22Rv1 (cell line): ENCODE measurements around the gene AUTS2.

Experiments
- H3K27ac ChIP-seq: fragments of 450-650 bp; 2 replicates; pipeline ENCODE4 v1.5.1; 2017
- ZFX ChIP-seq: fragments of 450-650 bp; IDR thresholded peaks from 2 replicates; pipeline ENCODE4 v1.6.1; 2017; ENCODE audit warnings: antibody characterized with exemption, borderline replicate concordance
- TF ChIP-seq, protein P1 (sequence below): fragments of 450-650 bp; IDR thresholded peaks from 2 replicates; pipeline ENCODE4 v1.5.1; 2017; ENCODE audit warnings: mild to moderate bottlenecking

AUTS2 gene

GRCh38 chr7:70619659-70620058 lies 1021.4 kb downstream of the AUTS2 start:
- TF ChIP-seq, protein P1, sequence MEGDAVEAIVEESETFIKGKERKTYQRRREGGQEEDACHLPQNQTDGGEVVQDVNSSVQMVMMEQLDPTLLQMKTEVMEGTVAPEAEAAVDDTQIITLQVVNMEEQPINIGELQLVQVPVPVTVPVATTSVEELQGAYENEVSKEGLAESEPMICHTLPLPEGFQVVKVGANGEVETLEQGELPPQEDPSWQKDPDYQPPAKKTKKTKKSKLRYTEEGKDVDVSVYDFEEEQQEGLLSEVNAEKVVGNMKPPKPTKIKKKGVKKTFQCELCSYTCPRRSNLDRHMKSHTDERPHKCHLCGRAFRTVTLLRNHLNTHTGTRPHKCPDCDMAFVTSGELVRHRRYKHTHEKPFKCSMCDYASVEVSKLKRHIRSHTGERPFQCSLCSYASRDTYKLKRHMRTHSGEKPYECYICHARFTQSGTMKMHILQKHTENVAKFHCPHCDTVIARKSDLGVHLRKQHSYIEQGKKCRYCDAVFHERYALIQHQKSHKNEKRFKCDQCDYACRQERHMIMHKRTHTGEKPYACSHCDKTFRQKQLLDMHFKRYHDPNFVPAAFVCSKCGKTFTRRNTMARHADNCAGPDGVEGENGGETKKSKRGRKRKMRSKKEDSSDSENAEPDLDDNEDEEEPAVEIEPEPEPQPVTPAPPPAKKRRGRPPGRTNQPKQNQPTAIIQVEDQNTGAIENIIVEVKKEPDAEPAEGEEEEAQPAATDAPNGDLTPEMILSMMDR, result no peak
- no peak for TF ChIP-seq ZFX
- no peak overlapping the region for H3K27ac ChIP-seq

GRCh38 chr7:70620333-70621055 lies 1022.2 kb downstream of the AUTS2 start:
- H3K27ac ChIP-seq, result no peak overlapping the region
- TF ChIP-seq ZFX, result no peak
- TF ChIP-seq, protein P1, result no peak

DNA sequence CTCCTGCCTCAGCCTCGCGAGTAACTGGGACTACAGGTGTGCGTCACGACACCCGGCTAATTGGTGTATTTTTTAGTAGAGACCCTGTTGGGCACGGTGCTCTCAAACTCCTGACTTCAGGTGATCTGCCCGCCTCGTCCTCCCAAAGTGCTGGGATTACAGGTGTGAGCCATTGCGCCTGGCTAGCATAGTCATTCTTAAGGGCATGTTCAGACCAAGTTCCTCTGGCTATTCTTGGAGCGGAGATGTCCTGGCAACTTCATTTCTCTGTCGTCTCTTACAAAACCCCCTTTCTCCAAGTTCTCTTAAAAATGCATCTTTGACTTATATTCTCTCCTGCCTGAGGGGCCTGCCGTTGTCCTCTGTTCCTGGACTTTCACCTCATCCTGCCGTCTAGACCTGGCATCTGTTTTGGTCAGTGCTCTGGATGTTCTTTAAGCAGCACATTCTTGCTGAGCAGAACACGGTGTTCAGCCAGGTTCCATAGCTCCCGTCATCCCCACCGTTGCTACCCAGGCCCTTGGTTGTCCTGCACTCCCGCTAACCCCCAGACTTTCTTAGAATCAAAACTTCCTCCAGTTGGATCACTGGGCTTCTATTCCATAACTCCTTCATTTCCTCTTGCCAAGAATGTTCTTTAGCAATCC lies 1023.8 kb downstream of the AUTS2 start:
- no peak for TF ChIP-seq ZFX
- TF ChIP-seq, protein P1, result no peak
- H3K27ac ChIP-seq, result no peak overlapping the region

- no peak overlapping the region for H3K27ac ChIP-seq
- TF ChIP-seq, protein P1, result no peak
- no peak for TF ChIP-seq ZFX
Measured at GRCh38 chr7:70622936-70623335, 1024.7 kb downstream of the AUTS2 start.

- TF ChIP-seq ZFX, result no peak
- TF ChIP-seq, protein P1, result no peak
- H3K27ac ChIP-seq, result no peak overlapping the region
Measured at GRCh38 chr7:70624500-70625103, 1026.3 kb downstream of the AUTS2 start.

- TF ChIP-seq, protein P1, result no peak
- no peak for TF ChIP-seq ZFX
- no peak overlapping the region for H3K27ac ChIP-seq
Measured at GRCh38 chr7:70627461-70627860, 1029.2 kb downstream of the AUTS2 start.

- TF ChIP-seq, protein P1, result no peak
- TF ChIP-seq ZFX, result no peak
- H3K27ac ChIP-seq, result no peak overlapping the region
Measured at GRCh38 chr7:70630440-70630817, 1032.2 kb downstream of the AUTS2 start.
